ENCODE data around the gene OR6J1.

- no peak for TF ChIP-seq CTCF (IDR thresholded peaks at IDR 0.05; ENCODE audit: low read length)
- no peak for TF ChIP-seq EZH2 (optimal IDR thresholded peaks at IDR 0.05; ENCODE audit: low read depth, low read length)
- TF ChIP-seq EZH2phosphoT487 (IDR thresholded peaks at IDR 0.05; ENCODE audit: low read length) = no peak
Measured at GRCh38 chr14:22667881-22668280, 23.7 kb upstream of the OR6J1 start.

Data from MM.1S (cell line).